ENCODE data around the gene TTC38. TPM values are rescaled to one million over a fixed set of nuclear protein-coding genes. Genes with fewer than 3 reads are reported as not detected.

The TTC38 gene
- total and polyA plus RNA-seq, 7 donors: 9.9 to 19.5 (median 13.4) TPM

DNA sequence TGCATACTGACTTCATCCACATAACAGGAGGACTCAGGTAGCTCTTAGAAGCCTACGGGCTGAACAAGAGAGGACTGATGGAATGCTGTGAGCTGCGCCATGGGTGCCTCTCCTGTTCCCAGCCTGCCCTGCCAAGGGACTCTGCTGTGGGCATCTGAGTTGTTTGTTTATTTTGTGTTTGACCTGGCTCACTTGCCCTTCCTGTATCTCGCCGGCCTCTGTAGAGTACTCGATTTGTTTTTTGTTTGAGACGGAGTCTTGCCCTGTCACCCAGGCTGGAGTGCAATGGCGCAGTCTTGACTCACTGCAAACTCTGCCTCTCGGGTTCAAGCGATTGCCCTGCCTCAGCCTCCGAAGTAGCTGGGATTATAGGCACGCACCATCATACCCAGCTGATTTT lies 1.8 kb downstream of the TTC38 start:
- DNase-seq: peak in 1 of 2 donors; percentile 3
- no peak for ATAC-seq
- peaks cover 0 to 38% of the 10 kb centered on the region in 2 donors for H3K36me3 ChIP-seq (ENCODE audit: insufficient read depth in 1 of 2, low read depth in 1 of 2)
- H3K27ac ChIP-seq: peak overlapping the region; percentile 84
- WGBS, 3 donors: 65 to 68% (median 65%) methylated on average over 11 of the region's 11 CpGs
- intact Hi-C loops (cut with DNase I): no loop called here
- TF ChIP-seq, protein P1, sequence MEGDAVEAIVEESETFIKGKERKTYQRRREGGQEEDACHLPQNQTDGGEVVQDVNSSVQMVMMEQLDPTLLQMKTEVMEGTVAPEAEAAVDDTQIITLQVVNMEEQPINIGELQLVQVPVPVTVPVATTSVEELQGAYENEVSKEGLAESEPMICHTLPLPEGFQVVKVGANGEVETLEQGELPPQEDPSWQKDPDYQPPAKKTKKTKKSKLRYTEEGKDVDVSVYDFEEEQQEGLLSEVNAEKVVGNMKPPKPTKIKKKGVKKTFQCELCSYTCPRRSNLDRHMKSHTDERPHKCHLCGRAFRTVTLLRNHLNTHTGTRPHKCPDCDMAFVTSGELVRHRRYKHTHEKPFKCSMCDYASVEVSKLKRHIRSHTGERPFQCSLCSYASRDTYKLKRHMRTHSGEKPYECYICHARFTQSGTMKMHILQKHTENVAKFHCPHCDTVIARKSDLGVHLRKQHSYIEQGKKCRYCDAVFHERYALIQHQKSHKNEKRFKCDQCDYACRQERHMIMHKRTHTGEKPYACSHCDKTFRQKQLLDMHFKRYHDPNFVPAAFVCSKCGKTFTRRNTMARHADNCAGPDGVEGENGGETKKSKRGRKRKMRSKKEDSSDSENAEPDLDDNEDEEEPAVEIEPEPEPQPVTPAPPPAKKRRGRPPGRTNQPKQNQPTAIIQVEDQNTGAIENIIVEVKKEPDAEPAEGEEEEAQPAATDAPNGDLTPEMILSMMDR (IDR thresholded peaks at IDR 0.05): no peak
- H3K4me1 ChIP-seq: peaks cover 29% of the 10 kb centered on the region
- H3K4me3 ChIP-seq: peak overlapping the region; percentile 77
- H3K27me3 ChIP-seq (ENCODE audit: insufficient read depth in 3 of 3, low read length in 2 of 3): no peaks in the 10 kb centered on the region
- no peaks in the 10 kb centered on the region for H3K9me3 ChIP-seq

DNA sequence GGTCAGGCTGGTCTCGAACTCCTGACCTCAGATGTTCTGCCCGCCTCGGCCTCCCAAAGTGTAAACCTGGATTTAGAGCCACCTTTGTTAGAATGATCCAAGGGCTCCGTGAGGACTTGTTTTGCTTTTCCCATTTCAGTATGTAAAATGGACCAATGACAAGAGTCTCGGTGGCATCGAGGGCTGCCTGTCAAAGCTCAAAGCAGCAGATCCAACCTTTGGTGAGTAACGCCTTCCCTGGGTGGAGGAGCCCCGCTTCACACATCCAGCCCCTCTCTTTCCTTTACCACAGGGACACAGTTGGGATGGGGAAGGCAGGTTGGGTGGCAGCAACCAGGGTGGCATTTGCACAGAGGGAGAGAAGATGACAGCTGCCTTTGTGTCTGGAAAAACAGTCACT lies 4.4 kb downstream of the TTC38 start:
- Histone ChIP-seq H3K4me3 (no peak overlapping the region), H3K27me3 (ENCODE audit: insufficient read depth in 3 of 3, low read length in 2 of 3) (no peaks in the 10 kb centered on the region), H3K27ac (no peak overlapping the region), H3K9me3 (no peaks in the 10 kb centered on the region), H3K4me1 (peaks cover 21% of the 10 kb centered on the region), H3K36me3 (ENCODE audit: insufficient read depth in 1 of 2, low read depth in 1 of 2) (peaks cover 3 to 64% of the 10 kb centered on the region in 2 donors)
- DNase-seq (peak in 1 of 2 donors; percentile 6), ATAC-seq (no peak)
- intact Hi-C loops (cut with DNase I): no loop called here
- WGBS, 3 donors: 91 to 97% (median 92%) methylated on average over 8 of the region's 8 CpGs
- TF ChIP-seq, protein P1 (IDR thresholded peaks at IDR 0.05): no peak

DNA sequence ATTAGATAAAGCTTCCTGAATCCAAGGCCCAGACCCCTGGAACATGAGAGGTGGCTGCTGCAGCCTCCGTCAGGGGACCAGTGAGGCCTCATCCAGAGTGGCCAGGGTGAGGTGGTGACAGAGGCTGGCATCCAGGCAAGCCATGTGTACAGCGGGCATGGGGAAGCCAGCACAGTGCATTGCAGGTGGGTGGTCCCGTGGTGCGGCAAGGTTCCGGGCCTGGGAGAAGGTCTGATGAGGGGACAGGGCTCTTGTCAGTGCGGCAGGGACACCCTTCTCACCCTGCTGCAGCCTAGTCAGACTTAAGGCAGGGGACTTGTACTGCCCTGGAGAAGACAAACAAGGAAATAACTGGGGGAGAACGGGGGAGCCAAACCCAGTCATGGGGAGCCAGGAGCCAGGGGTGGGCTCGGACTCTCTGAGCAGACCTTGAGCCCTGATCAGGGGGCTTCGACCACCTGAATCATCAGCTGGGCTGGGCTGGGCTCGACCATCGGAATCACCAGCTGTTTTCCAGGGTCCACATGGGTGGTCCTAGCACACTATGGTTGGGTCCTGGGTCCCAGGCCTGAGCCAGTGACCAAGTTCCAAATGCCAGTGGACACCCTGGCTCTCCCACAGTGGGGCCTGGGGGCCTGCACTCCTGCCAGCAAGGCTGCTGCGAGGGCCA lies 5.1 kb downstream of the TTC38 start:
- peaks cover 19% of the 10 kb centered on the region for H3K4me1 ChIP-seq
- no peak for ATAC-seq

DNA sequence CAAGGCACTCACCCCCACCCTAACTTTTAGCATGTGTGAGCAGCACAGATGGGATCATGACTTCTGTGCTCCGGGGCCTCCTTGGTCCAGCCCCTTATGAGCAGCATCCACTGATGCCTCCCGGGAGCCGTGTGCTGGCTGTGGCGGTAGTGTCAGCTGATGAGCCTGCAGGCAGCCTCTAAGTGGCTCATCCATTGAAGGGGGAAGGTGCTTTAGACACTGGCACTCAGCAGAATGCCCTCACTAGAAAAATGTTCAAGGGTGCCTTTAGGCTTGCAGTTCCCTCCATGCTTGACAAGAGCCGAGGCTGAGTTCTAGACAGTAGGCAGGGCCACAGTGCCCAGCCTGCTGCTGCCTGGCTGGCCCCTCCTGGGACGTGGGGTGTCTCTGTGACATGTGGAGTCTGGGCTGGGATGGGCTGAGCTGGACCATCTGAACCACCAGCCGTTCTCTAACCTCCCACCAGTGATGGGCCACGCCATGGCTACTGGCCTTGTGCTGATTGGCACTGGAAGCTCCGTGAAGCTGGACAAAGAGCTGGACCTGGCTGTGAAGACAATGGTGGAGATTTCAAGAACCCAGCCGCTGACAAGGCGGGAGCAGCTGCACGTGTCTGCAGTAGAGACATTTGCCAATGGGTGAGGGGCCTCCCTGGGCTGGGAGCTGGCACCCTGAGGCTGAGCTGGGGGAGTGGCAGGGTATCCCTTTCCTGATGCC lies 5.8 kb downstream of the TTC38 start:
- TF ChIP-seq, protein P1 (IDR thresholded peaks at IDR 0.05): no peak
- Histone ChIP-seq H3K27ac (no peak overlapping the region), H3K9me3 (no peaks in the 10 kb centered on the region), H3K36me3 (ENCODE audit: insufficient read depth in 1 of 2, low read depth in 1 of 2) (peaks cover 3 to 78% of the 10 kb centered on the region in 2 donors), H3K4me3 (no peak overlapping the region), H3K27me3 (ENCODE audit: insufficient read depth in 3 of 3, low read length in 2 of 3) (no peaks in the 10 kb centered on the region), H3K4me1 (peaks cover 14% of the 10 kb centered on the region)
- DNase-seq: peak in 1 of 2 donors; percentile 28
- intact Hi-C loops (cut with DNase I): no loop called here
- ATAC-seq: no peak
- WGBS, 3 donors: 78 to 84% (median 83%) methylated on average over 12 of the region's 12 CpGs

More for the DNA sequence above, 5.1 kb downstream of the TTC38 start:
- peak in 1 of 2 donors; percentile 47 for DNase-seq
- intact Hi-C loops (cut with DNase I): no loop called here
- Histone ChIP-seq H3K4me3 (no peak overlapping the region), H3K36me3 (ENCODE audit: insufficient read depth in 1 of 2, low read depth in 1 of 2) (peaks cover 3 to 71% of the 10 kb centered on the region in 2 donors), H3K27me3 (ENCODE audit: insufficient read depth in 3 of 3, low read length in 2 of 3) (no peaks in the 10 kb centered on the region), H3K9me3 (no peaks in the 10 kb centered on the region), H3K27ac (no peak overlapping the region)
- 90 to 91% (median 91%) methylated on average over 12 of the region's 12 CpGs for WGBS, 3 donors
- TF ChIP-seq, protein P1 (IDR thresholded peaks at IDR 0.05): no peak
